ENCODE data around the gene TRAPPC2. TPM values are rescaled to one million over a fixed set of nuclear protein-coding genes. Genes with fewer than 3 reads are reported as not detected.
"Not testable (repeated sequence)": the region's sequence is repeated elsewhere in the genome, so short reads cannot be mapped to it uniquely, and the experiment has no call there.

Gene TRAPPC2
- total RNA-seq, 1 experiment from 2014 or later, result 23.6 TPM

DNA sequence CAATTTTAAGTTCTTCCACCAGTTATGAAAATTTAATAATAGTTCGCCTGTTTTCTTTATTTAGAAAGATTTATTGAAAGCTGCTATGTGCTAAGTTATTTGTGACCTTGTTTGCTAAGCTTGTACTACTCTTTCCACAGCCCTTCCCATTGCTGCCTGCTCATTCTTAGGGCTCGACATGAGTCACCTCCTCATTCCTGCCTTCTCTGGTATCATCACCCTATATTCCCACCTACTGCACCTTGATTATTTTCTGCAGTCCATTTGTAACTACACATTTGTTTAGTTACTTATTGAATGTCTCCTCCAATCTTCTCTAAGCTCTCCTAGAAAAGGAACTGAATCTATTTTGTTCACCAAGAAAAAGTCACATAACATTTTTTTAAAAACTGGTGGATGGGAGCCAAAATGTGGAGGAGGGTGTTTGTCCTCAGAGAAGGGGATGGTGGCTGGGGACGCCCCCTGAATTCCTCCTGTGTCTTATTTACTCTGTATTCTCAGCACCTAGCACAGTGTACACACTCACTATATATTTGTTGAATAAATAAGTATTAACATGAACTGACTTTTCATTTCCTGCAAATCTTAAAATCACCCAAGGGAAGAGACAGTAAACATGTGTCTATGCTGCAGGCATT lies 49.2 kb downstream of the TRAPPC2 start:
- peak overlapping the region; percentile 56 for H3K4me2 ChIP-seq
- BruUV-seq (replicated peaks), result no TSS peak
- H3K36me3 ChIP-seq (ENCODE audit: low read depth), result no peaks in the 10 kb centered on the region
- H3K27me3 ChIP-seq (ENCODE audit: insufficient read depth, low read depth), result no peaks in the 10 kb centered on the region
- no peak overlapping the region for H2AFZ ChIP-seq
- ChIA-PET POLR2A (ENCODE audit: unreplicated experiment) (interaction anchor here (0.6 to 0.7 kb wide), 3 partner anchors 14 to 344 kb away, joined by 3 to 7 read pairs (median 5); partner anchors contain the start of gene GEMIN8), CTCF (no interaction called here)
- intact Hi-C loops (cut with micrococcal nuclease; ENCODE audit: unreplicated experiment), result no loop called here
- no peaks in the 10 kb centered on the region for H4K20me1 ChIP-seq (ENCODE audit: insufficient read depth)
- peak in 1 of 2 experiments; percentile 64 for DNase-seq
- H3F3A ChIP-seq (ENCODE audit: insufficient read depth, low read depth), result peaks cover 7% of the 10 kb centered on the region; the same call in 1 of the 2 replicates
- H3K27ac ChIP-seq, result peak overlapping the region; percentile 62
- no peaks in the 10 kb centered on the region for H3K9me2 ChIP-seq (ENCODE audit: insufficient read depth)
- H3K9me3 ChIP-seq (ENCODE audit: insufficient read depth, low read depth), result no peaks in the 10 kb centered on the region
- peaks cover 12% of the 10 kb centered on the region for H3K79me2 ChIP-seq (ENCODE audit: low read depth)
- TF ChIP-seq, protein P1, sequence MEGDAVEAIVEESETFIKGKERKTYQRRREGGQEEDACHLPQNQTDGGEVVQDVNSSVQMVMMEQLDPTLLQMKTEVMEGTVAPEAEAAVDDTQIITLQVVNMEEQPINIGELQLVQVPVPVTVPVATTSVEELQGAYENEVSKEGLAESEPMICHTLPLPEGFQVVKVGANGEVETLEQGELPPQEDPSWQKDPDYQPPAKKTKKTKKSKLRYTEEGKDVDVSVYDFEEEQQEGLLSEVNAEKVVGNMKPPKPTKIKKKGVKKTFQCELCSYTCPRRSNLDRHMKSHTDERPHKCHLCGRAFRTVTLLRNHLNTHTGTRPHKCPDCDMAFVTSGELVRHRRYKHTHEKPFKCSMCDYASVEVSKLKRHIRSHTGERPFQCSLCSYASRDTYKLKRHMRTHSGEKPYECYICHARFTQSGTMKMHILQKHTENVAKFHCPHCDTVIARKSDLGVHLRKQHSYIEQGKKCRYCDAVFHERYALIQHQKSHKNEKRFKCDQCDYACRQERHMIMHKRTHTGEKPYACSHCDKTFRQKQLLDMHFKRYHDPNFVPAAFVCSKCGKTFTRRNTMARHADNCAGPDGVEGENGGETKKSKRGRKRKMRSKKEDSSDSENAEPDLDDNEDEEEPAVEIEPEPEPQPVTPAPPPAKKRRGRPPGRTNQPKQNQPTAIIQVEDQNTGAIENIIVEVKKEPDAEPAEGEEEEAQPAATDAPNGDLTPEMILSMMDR (conservative IDR thresholded peaks at IDR 0.05), result no peak
- TF ChIP-seq EZH2 (IDR thresholded peaks at IDR 0.05; ENCODE audit: low read depth), result no peak
- no peak overlapping the region for H3K4me3 ChIP-seq
- peaks cover 18% of the 10 kb centered on the region for H3K4me1 ChIP-seq (replicated peaks; ENCODE audit: insufficient read depth)

DNA sequence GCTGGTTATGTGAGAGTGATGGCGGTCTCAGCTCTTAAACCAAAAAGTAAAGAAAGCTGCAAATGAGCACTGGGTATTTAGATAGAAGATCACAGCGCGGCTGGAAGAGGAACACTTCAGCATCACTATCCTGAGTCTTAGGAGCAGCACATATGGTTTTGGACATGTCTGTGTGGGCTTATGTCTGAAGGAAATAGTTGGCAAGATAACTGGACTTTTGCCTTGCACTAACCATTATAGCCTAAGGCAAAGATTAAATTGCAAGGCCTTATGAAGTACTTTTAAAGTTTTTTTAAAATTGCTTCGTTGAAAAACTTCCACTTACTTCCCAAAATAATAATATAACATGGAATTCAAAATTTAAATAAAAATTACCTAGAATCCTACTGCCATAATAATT lies 50.1 kb downstream of the TRAPPC2 start:
- Histone ChIP-seq H3K79me2 (ENCODE audit: low read depth) (peaks cover 3% of the 10 kb centered on the region), H3K27me3 (ENCODE audit: insufficient read depth, low read depth) (no peaks in the 10 kb centered on the region), H3K4me1 (replicated peaks; ENCODE audit: insufficient read depth) (peaks cover 16% of the 10 kb centered on the region), H3K4me2 (peak overlapping the region; percentile 56; the same call in 1 of the 2 replicates), H4K20me1 (ENCODE audit: insufficient read depth) (no peaks in the 10 kb centered on the region), H2AFZ (no peak overlapping the region), H3K4me3 (no peak overlapping the region), H3K9me2 (ENCODE audit: insufficient read depth) (no peaks in the 10 kb centered on the region), H3K27ac (peak overlapping the region; percentile 61), H3F3A (ENCODE audit: insufficient read depth, low read depth) (peaks cover 7% of the 10 kb centered on the region; the same call in 1 of the 2 replicates), H3K36me3 (ENCODE audit: low read depth) (no peaks in the 10 kb centered on the region), H3K9me3 (ENCODE audit: insufficient read depth, low read depth) (no peaks in the 10 kb centered on the region)
- CTCF ChIA-PET, result no interaction called here
- intact Hi-C loops (cut with micrococcal nuclease; ENCODE audit: unreplicated experiment), result no loop called here
- TF ChIP-seq EZH2 (IDR thresholded peaks at IDR 0.05; ENCODE audit: low read depth), result no peak
- TF ChIP-seq, protein P1 (conservative IDR thresholded peaks at IDR 0.05), result no peak
- no TSS peak for BruUV-seq (replicated peaks)
- no peak for DNase-seq
- POLR2A ChIA-PET (ENCODE audit: unreplicated experiment), result no interaction called here

- no TSS peak for BruUV-seq (replicated peaks)
Observed at GRCh38 chrX:13681595-13681994, 52.8 kb downstream of the TRAPPC2 start.

GRCh38 chrX:13679700-13680099 lies 54.7 kb downstream of the TRAPPC2 start:
- H3K9me3 ChIP-seq (ENCODE audit: insufficient read depth, low read depth); H3K4me1 ChIP-seq (replicated peaks; ENCODE audit: insufficient read depth); H3K27ac ChIP-seq; CTCF ChIA-PET; H4K20me1 ChIP-seq (ENCODE audit: insufficient read depth); BruUV-seq (replicated peaks); H3K36me3 ChIP-seq (ENCODE audit: low read depth); H3K79me2 ChIP-seq (ENCODE audit: low read depth); H3K4me2 ChIP-seq; H3K27me3 ChIP-seq (ENCODE audit: insufficient read depth, low read depth); POLR2A ChIA-PET (ENCODE audit: unreplicated experiment); H3K9me2 ChIP-seq (ENCODE audit: insufficient read depth); H3F3A ChIP-seq (ENCODE audit: insufficient read depth, low read depth); H3K4me3 ChIP-seq; H2AFZ ChIP-seq; DNase-seq; intact Hi-C loops (cut with micrococcal nuclease; ENCODE audit: unreplicated experiment): not testable (repeated sequence)

More at GRCh38 chrX:13681595-13681994, 52.8 kb downstream of the TRAPPC2 start:
- no peaks in the 10 kb centered on the region for H3K9me3 ChIP-seq (ENCODE audit: insufficient read depth, low read depth)
- H3K4me3 ChIP-seq, result no peak overlapping the region
- peaks cover 16% of the 10 kb centered on the region for H3K4me1 ChIP-seq (replicated peaks; ENCODE audit: insufficient read depth)
- no peaks in the 10 kb centered on the region for H3K79me2 ChIP-seq (ENCODE audit: low read depth)
- no peak overlapping the region for H3K27ac ChIP-seq
- H3K4me2 ChIP-seq, result no peak overlapping the region
- no peak for DNase-seq
- intact Hi-C loops (cut with micrococcal nuclease; ENCODE audit: unreplicated experiment), result no loop called here
- no peaks in the 10 kb centered on the region for H4K20me1 ChIP-seq (ENCODE audit: insufficient read depth)
- CTCF ChIA-PET, result no interaction called here
- no peaks in the 10 kb centered on the region for H3K27me3 ChIP-seq (ENCODE audit: insufficient read depth, low read depth)
- no peak overlapping the region for H2AFZ ChIP-seq
- TF ChIP-seq, protein P1 (conservative IDR thresholded peaks at IDR 0.05), result no peak
- TF ChIP-seq EZH2 (IDR thresholded peaks at IDR 0.05; ENCODE audit: low read depth), result no peak
- POLR2A ChIA-PET (ENCODE audit: unreplicated experiment), result no interaction called here
- H3F3A ChIP-seq (ENCODE audit: insufficient read depth, low read depth), result peaks cover 7% of the 10 kb centered on the region; the same call in 1 of the 2 replicates
- no peaks in the 10 kb centered on the region for H3K36me3 ChIP-seq (ENCODE audit: low read depth)
- no peaks in the 10 kb centered on the region for H3K9me2 ChIP-seq (ENCODE audit: insufficient read depth)

All from PC-9 (cell line).